ENCODE data around the gene SEC24B.

SEC24B gene

DNA sequence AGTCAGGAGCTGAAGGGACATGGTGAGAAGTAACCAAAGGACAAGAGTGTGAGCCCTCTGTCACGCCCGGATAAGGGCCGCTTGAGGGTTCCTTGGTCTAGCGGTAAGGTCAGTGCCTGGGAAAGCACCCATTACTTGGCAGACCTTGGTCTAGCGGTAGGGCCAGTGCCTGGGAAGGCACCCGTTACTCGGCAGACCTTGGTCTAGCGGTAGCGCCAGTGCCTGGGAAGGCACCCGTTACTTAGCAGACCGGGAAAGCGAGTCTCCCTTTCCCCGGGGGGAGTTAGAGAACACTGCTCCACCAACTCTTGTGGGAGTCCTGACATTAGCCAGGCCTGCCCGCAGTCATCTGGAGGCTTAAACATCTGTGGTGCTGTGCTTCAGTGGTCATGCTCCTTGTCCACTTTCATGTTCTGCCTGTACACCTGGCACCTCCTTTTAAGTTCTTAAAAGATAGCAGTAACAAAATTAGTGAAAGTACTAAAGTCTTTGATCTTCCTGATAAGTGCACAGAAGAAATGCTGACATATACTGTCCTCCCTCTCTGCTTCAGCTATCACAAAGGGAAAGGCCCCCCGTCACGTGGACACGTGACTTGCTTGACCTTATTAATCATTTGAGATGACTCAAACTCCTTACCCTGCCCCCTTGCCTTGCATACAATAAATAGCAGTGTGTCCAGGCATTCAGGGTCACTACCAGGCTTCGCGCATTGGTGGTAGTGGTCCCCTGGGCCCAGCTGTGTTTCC lies 9.3 kb upstream of the SEC24B start:
- H3K4me3 ChIP-seq (ENCODE audit: low read depth, low read length), result no peak overlapping the region
- H3K27me3 ChIP-seq, result no peaks in the 10 kb centered on the region
- TF ChIP-seq, protein P1, sequence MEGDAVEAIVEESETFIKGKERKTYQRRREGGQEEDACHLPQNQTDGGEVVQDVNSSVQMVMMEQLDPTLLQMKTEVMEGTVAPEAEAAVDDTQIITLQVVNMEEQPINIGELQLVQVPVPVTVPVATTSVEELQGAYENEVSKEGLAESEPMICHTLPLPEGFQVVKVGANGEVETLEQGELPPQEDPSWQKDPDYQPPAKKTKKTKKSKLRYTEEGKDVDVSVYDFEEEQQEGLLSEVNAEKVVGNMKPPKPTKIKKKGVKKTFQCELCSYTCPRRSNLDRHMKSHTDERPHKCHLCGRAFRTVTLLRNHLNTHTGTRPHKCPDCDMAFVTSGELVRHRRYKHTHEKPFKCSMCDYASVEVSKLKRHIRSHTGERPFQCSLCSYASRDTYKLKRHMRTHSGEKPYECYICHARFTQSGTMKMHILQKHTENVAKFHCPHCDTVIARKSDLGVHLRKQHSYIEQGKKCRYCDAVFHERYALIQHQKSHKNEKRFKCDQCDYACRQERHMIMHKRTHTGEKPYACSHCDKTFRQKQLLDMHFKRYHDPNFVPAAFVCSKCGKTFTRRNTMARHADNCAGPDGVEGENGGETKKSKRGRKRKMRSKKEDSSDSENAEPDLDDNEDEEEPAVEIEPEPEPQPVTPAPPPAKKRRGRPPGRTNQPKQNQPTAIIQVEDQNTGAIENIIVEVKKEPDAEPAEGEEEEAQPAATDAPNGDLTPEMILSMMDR (IDR thresholded peaks at IDR 0.05; ENCODE audit: low read depth, low read length), result no peak
- no peaks in the 10 kb centered on the region for H3K9me3 ChIP-seq
- H3K4me1 ChIP-seq, result no peaks in the 10 kb centered on the region
- no peaks in the 10 kb centered on the region for H3K36me3 ChIP-seq
- DNase-seq, result peak; percentile 22

DNA sequence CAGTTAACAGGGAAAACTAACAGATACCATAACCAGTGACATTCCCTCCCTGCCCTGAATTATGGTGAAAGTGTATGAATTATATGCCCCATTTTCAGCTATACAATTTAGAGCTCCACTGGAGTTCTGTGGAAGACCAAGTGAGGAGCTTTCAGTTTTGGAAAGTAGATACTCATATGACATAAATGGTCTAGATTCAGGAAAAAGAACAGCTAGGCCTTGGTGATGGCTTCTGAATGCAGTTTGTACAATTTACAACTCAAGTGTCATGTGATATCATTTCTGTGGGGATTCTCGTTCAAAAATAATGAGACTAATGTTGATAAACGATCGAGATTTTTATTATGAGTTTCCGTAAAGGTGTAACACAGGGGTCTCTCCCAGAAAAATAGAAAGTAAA lies 8.2 kb upstream of the SEC24B start:
- TF ChIP-seq, protein P1 (IDR thresholded peaks at IDR 0.05; ENCODE audit: low read depth, low read length), result no peak
- H3K4me1 ChIP-seq, result no peaks in the 10 kb centered on the region

DNA sequence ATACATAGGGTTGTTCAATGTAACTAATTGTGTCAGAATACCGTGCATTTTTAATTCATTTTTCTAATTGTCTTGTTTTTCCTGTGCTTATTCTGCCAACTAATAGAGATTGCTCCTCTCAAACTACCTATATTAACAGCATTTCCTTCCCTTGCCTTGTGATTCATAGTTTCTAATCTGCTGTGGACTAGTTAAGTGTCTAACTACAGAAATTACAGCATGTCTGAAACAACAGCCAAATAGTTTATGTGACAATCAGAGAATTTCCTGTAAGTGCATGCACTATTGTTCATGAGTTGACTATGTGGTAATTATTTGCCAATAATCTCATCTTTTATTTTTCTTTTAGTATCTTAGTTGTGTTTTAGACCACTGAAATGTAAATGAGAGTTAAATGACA lies 4.1 kb upstream of the SEC24B start:
- Histone ChIP-seq H3K4me1 (no peaks in the 10 kb centered on the region), H3K36me3 (no peaks in the 10 kb centered on the region), H3K4me3 (ENCODE audit: low read depth, low read length) (no peak overlapping the region), H3K27me3 (no peaks in the 10 kb centered on the region), H3K9me3 (no peaks in the 10 kb centered on the region)
- TF ChIP-seq, protein P1 (IDR thresholded peaks at IDR 0.05; ENCODE audit: low read depth, low read length), result no peak
- no peak for DNase-seq

More for the DNA sequence above, 8.2 kb upstream of the SEC24B start:
- no peaks in the 10 kb centered on the region for H3K9me3 ChIP-seq
- no peak for DNase-seq
- no peaks in the 10 kb centered on the region for H3K36me3 ChIP-seq
- no peaks in the 10 kb centered on the region for H3K27me3 ChIP-seq
- no peak overlapping the region for H3K4me3 ChIP-seq (ENCODE audit: low read depth, low read length)

- TF ChIP-seq, protein P1 (IDR thresholded peaks at IDR 0.05; ENCODE audit: low read depth, low read length), result no peak
- Histone ChIP-seq H3K4me3 (ENCODE audit: low read depth, low read length) (no peak overlapping the region), H3K36me3 (no peaks in the 10 kb centered on the region), H3K4me1 (no peaks in the 10 kb centered on the region; the same call in 1 of the 2 replicates), H3K27me3 (no peaks in the 10 kb centered on the region), H3K9me3 (no peaks in the 10 kb centered on the region)
- no peak for DNase-seq
These were observed 1.4 kb upstream of the SEC24B start for GRCh38 chr4:109432203-109432602.

DNA sequence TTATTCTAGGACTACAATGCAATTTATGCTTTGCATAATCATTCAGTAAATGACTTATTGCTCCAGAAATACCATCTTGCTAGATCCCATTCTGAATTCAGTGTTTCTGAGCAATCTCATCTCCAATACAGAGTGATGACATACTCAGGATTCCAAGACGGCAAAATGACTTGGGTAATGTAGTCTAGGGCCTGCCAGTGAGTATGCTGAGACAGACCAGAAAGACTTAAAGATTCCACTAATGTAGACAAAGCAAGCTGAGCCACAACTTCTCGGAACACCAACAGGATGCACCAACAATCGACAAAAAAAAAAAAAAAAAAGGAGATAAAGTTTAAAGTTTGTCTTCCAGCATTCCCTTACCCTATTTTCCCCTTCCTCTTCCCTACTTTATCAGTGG lies 919 bp upstream of the SEC24B start:
- TF ChIP-seq, protein P1 (IDR thresholded peaks at IDR 0.05; ENCODE audit: low read depth, low read length), result no peak
- Histone ChIP-seq H3K4me1 (no peaks in the 10 kb centered on the region; the same call in 1 of the 2 replicates), H3K36me3 (no peaks in the 10 kb centered on the region), H3K27me3 (no peaks in the 10 kb centered on the region), H3K9me3 (no peaks in the 10 kb centered on the region), H3K4me3 (ENCODE audit: low read depth, low read length) (peak overlapping the region; percentile 89)
- no peak for DNase-seq
